Central memory CD4-positive, alpha-beta T cell (primary cell): ENCODE data around the gene PLD5.

Experiments
- DNase-seq: peaks from one replicate; pipeline ENCODE4 v3.0.0; 2022

Gene PLD5

GRCh38 chr1:242033447-242033846, 491.1 kb downstream of the PLD5 start:
- no peak for DNase-seq
